ENCODE results near the gene GPR33. TPM values are rescaled to one million over a fixed set of nuclear protein-coding genes. Genes with fewer than 3 reads are reported as not detected.
"Not testable (repeated sequence)": the region's sequence is repeated elsewhere in the genome, so short reads cannot be mapped to it uniquely, and the experiment has no call there.

Gene GPR33
- total and polyA plus RNA-seq, 2 donors (not counting 1 experiment from before 2014, with no cell fraction given) = not detected

GRCh38 chr14:31439561-31439960 lies 48.3 kb downstream of the GPR33 start:
- H3K79me2 ChIP-seq (ENCODE audit: control insufficient read depth, insufficient read depth, low read length) = no peaks in the 10 kb centered on the region
- H3K9ac ChIP-seq (ENCODE audit: insufficient read depth, low read length) = no peak overlapping the region
- H4K20me1 ChIP-seq (ENCODE audit: control insufficient read depth, extremely low read depth, insufficient read depth, low read length) = no peaks in the 10 kb centered on the region
- no peak overlapping the region for H3K4me3 ChIP-seq (replicated peaks in 1 of 4; ENCODE audit: control extremely low read depth in 1 of 4, insufficient read depth in 1 of 4, low read depth in 3 of 4, low read length in 4 of 4)
- H3K9me3 ChIP-seq (ENCODE audit: control insufficient read depth, insufficient read depth, low read depth, low read length) = no peaks in the 10 kb centered on the region
- no peak overlapping the region for H3K4me2 ChIP-seq (ENCODE audit: extremely low read depth, insufficient read depth, low read length)
- no peaks in the 10 kb centered on the region for H3K36me3 ChIP-seq (ENCODE audit: control insufficient read depth, insufficient read depth, low read length)
- TF ChIP-seq CTCF (conservative IDR thresholded peaks at IDR 0.05 in 1 of 2, IDR thresholded peaks at IDR 0.05 in 1 of 2; ENCODE audit: low read depth in 1 of 2, low read length in 2 of 2) = no peak
- no peak for TF ChIP-seq EZH2 (IDR thresholded peaks at IDR 0.05; ENCODE audit: low read length, missing control alignments)
- peak in 1 of 2 donors; percentile 55 for DNase-seq (ENCODE audit: low read depth in 2 of 2)
- no peaks in the 10 kb centered on the region for H3K27me3 ChIP-seq (ENCODE audit: control insufficient read depth, insufficient read depth, low read length)
- H2AFZ ChIP-seq (ENCODE audit: low read length) = no peak overlapping the region
- no peak overlapping the region for H3K27ac ChIP-seq (ENCODE audit: insufficient read depth, low read length)
- peaks cover 3% of the 10 kb centered on the region for H3K4me1 ChIP-seq (ENCODE audit: control insufficient read depth, extremely low read depth, insufficient read depth, low read length)

GRCh38 chr14:31437045-31437691 lies 50.7 kb downstream of the GPR33 start:
- not testable (repeated sequence) for H3K79me2 ChIP-seq (ENCODE audit: control insufficient read depth, insufficient read depth, low read length); H3K27me3 ChIP-seq (ENCODE audit: control insufficient read depth, insufficient read depth, low read length); H3K27ac ChIP-seq (ENCODE audit: insufficient read depth, low read length); H3K4me1 ChIP-seq (ENCODE audit: control insufficient read depth, extremely low read depth, insufficient read depth, low read length); H3K4me2 ChIP-seq (ENCODE audit: extremely low read depth, insufficient read depth, low read length); DNase-seq (ENCODE audit: low read depth in 2 of 2); H2AFZ ChIP-seq (ENCODE audit: low read length); H3K9me3 ChIP-seq (ENCODE audit: control insufficient read depth, insufficient read depth, low read depth, low read length); H4K20me1 ChIP-seq (ENCODE audit: control insufficient read depth, extremely low read depth, insufficient read depth, low read length); H3K4me3 ChIP-seq (replicated peaks in 1 of 4; ENCODE audit: control extremely low read depth in 1 of 4, insufficient read depth in 1 of 4, low read depth in 3 of 4, low read length in 4 of 4); H3K9ac ChIP-seq (ENCODE audit: insufficient read depth, low read length); H3K36me3 ChIP-seq (ENCODE audit: control insufficient read depth, insufficient read depth, low read length)

- no peaks in the 10 kb centered on the region for H3K36me3 ChIP-seq (ENCODE audit: control insufficient read depth, insufficient read depth, low read length)
- no peaks in the 10 kb centered on the region for H3K79me2 ChIP-seq (ENCODE audit: control insufficient read depth, insufficient read depth, low read length)
- peak overlapping the region; percentile 18 for H3K27ac ChIP-seq (ENCODE audit: insufficient read depth, low read length)
- no peaks in the 10 kb centered on the region for H4K20me1 ChIP-seq (ENCODE audit: control insufficient read depth, extremely low read depth, insufficient read depth, low read length)
- no peaks in the 10 kb centered on the region for H3K4me1 ChIP-seq (ENCODE audit: control insufficient read depth, extremely low read depth, insufficient read depth, low read length)
- peak; percentile 50 to 87 for DNase-seq (ENCODE audit: low read depth in 2 of 2)
- no peak overlapping the region for H2AFZ ChIP-seq (ENCODE audit: low read length)
- no peaks in the 10 kb centered on the region for H3K9me3 ChIP-seq (ENCODE audit: control insufficient read depth, insufficient read depth, low read depth, low read length)
- H3K27me3 ChIP-seq (ENCODE audit: control insufficient read depth, insufficient read depth, low read length) = no peaks in the 10 kb centered on the region
- H3K4me2 ChIP-seq (ENCODE audit: extremely low read depth, insufficient read depth, low read length) = peak overlapping the region; percentile 15
- no peak overlapping the region for H3K9ac ChIP-seq (ENCODE audit: insufficient read depth, low read length)
- TF ChIP-seq EZH2 (IDR thresholded peaks at IDR 0.05; ENCODE audit: low read length, missing control alignments) (no peak), CTCF (conservative IDR thresholded peaks at IDR 0.05 in 1 of 2, IDR thresholded peaks at IDR 0.05 in 1 of 2; ENCODE audit: low read depth in 1 of 2, low read length in 2 of 2) (no peak)
- no peak overlapping the region for H3K4me3 ChIP-seq (replicated peaks in 1 of 4; ENCODE audit: control extremely low read depth in 1 of 4, insufficient read depth in 1 of 4, low read depth in 3 of 4, low read length in 4 of 4)
Measured at GRCh38 chr14:31435276-31435675, 52.6 kb downstream of the GPR33 start.

Other genes with a start within 250 kb of the GPR33 start
- 44.9 and 59.8 TPM in 2 replicates for gene HEATR5A, start 67.5 kb downstream of the GPR33 start, total RNA-seq
- gene HEATR5A, start 67.5 kb downstream of the GPR33 start, polyA plus RNA-seq = 28.1 and 45.4 TPM in 2 replicates
- gene DTD2, start 30.5 kb downstream of the GPR33 start, total RNA-seq = 34.7 and 40.8 TPM in 2 replicates
- 25.1 and 25.4 TPM in 2 replicates for gene DTD2, start 30.5 kb downstream of the GPR33 start, polyA plus RNA-seq
- gene NUBPL, start 73.4 kb upstream of the GPR33 start, total RNA-seq = 10.0 and 10.7 TPM in 2 replicates
- gene NUBPL, start 73.4 kb upstream of the GPR33 start, polyA plus RNA-seq = 6.9 and 9.0 TPM in 2 replicates

All from fibroblast of lung (primary cell).